Measurements from ENCODE around the gene GPR160.
A peak's percentile ranks its signal among the peaks of the same experiment; 100 is the strongest.

The GPR160 gene

DNA sequence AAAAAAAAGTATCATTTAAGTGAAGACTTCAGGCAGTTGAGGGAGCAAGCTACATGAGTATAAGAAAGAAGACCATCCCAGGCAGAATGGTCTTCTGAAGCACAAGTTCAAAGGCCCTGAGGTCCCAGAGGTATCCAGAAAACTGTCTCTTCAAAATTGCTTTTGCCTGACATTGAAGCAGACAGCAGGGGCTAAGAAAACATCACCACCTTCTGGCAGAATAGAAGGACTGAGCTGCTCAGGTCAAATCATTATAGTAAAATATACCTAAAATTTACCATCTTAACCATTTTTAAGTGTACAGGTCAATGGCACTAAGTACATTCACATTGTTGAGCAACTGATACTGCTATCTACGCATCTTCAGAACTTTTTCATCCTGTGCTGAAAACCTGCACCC, 16.4 kb downstream of the GPR160 start:
- H3K27me3 ChIP-seq (ENCODE audit: insufficient read depth, low read depth, severe bottlenecking), result no peaks in the 10 kb centered on the region

DNA sequence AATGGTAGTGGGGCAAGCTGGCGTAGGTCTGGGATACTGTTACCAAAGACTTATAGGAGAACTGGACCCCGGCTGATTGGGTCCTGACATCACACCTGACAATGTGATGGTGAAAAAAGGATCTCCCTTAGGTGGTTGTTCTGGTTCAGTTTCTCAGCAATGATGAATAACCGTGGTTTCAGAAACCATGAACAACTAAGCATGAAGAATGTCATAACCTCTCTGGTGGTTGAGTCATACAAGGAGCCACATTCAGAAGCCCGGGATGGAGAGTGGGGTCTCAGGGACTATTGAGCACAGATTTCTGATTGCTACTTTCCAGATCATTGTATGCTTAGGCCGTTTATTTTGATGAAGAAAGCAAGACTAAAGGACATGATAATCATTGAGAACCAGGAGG, 17.4 kb downstream of the GPR160 start:
- Histone ChIP-seq H3K4me3 (ENCODE audit: low read depth, low read length) (no peak overlapping the region), H3K36me3 (no peaks in the 10 kb centered on the region), H3K9me3 (ENCODE audit: severe bottlenecking) (no peaks in the 10 kb centered on the region), H3K27ac (no peak overlapping the region), H3K27me3 (ENCODE audit: insufficient read depth, low read depth, severe bottlenecking) (no peaks in the 10 kb centered on the region)
- TF ChIP-seq, protein P1, sequence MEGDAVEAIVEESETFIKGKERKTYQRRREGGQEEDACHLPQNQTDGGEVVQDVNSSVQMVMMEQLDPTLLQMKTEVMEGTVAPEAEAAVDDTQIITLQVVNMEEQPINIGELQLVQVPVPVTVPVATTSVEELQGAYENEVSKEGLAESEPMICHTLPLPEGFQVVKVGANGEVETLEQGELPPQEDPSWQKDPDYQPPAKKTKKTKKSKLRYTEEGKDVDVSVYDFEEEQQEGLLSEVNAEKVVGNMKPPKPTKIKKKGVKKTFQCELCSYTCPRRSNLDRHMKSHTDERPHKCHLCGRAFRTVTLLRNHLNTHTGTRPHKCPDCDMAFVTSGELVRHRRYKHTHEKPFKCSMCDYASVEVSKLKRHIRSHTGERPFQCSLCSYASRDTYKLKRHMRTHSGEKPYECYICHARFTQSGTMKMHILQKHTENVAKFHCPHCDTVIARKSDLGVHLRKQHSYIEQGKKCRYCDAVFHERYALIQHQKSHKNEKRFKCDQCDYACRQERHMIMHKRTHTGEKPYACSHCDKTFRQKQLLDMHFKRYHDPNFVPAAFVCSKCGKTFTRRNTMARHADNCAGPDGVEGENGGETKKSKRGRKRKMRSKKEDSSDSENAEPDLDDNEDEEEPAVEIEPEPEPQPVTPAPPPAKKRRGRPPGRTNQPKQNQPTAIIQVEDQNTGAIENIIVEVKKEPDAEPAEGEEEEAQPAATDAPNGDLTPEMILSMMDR (IDR thresholded peaks at IDR 0.05; ENCODE audit: low read depth, low read length), result no peak
- DNase-seq, result no peak

More for the DNA sequence above, 16.4 kb downstream of the GPR160 start:
- Histone ChIP-seq H3K27ac (no peak overlapping the region), H3K4me3 (ENCODE audit: low read depth, low read length) (no peak overlapping the region), H3K36me3 (no peaks in the 10 kb centered on the region), H3K9me3 (ENCODE audit: severe bottlenecking) (no peaks in the 10 kb centered on the region)
- TF ChIP-seq, protein P1 (IDR thresholded peaks at IDR 0.05; ENCODE audit: low read depth, low read length), result peak; percentile 28
- DNase-seq, result no peak

DNA sequence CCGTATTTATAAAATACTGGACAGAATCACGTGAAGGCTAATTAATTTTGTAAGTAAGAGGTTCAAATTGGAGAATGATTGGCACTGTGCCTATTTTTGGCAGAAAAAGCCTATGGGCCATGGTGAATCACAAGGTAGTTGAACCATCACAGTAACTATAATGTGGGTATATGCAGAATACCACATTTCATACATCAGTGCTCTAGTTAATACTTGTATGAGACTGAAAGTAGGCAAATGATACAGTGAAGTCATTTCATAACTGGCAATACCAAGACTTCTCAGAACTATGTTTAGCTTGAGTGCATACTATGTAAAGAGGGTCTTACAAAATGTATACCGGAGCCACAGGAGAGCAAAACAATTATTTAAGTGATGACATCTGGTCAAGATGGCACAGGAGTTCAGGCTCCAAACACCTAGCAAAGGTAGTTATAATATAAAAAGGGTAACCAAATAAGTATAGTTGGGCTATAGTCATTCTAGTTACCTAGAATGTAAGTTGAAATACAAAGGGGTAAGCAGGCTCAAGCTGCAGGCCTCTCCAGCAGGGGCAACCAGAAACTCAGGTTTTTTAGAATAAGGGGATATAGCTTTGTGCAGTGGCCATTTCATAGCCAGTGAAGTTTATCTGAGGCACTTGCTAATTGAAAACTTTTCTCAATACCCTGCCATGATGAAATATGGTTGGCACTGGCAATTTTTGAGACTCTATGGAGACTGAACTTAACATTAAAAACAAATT, 19.1 kb downstream of the GPR160 start:
- Histone ChIP-seq H3K4me3 (ENCODE audit: low read depth, low read length) (no peak overlapping the region), H3K36me3 (no peaks in the 10 kb centered on the region), H3K9me3 (ENCODE audit: severe bottlenecking) (no peaks in the 10 kb centered on the region), H3K27ac (no peak overlapping the region), H3K27me3 (ENCODE audit: insufficient read depth, low read depth, severe bottlenecking) (no peaks in the 10 kb centered on the region)
- TF ChIP-seq, protein P1 (IDR thresholded peaks at IDR 0.05; ENCODE audit: low read depth, low read length), result no peak
- no peak for DNase-seq

DNA sequence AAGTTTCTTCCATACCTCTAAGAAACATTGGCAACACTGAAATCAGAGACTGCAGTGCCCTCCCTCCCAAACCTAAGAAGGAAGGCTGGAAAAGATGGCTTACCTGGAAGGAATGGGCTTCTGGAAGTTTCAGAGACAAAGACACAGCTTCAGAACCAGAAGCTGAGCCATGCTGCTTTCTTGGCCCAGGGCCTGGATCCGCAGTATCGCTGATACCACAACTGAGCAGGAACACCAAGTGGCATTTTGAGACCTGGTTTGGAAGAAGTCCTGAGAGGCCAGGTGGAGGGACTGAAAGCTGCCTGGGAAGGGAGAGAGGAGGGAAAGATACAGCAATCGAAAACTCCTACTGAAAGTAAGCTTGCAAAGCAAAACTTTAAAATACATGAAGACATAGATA, 19.8 kb downstream of the GPR160 start:
- no peak overlapping the region for H3K4me3 ChIP-seq (ENCODE audit: low read depth, low read length)
- H3K27ac ChIP-seq, result no peak overlapping the region
- no peak for DNase-seq
- no peaks in the 10 kb centered on the region for H3K27me3 ChIP-seq (ENCODE audit: insufficient read depth, low read depth, severe bottlenecking)
- TF ChIP-seq, protein P1 (IDR thresholded peaks at IDR 0.05; ENCODE audit: low read depth, low read length), result no peak
- H3K36me3 ChIP-seq, result no peaks in the 10 kb centered on the region
- H3K9me3 ChIP-seq (ENCODE audit: severe bottlenecking), result no peaks in the 10 kb centered on the region

DNA sequence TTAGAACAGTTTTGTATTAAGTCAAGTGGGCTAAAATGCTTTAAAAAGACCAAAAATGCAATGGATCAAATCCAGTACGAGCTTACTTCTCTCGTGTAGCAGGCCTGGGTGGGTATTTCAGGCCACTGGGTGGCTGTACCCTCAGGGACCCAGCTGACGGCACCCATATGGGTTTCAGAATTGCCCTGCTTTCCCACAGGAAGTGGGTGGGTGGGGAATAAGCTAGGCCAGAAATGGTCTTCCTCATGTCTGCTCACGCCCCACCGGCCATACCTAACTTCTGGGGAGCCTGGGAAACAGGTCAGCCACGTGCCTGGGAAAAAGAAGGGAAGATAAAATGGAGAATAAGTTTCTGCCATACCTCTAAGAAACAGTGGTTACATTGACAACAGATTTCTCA, 20.3 kb downstream of the GPR160 start:
- H3K27me3 ChIP-seq (ENCODE audit: insufficient read depth, low read depth, severe bottlenecking), result no peaks in the 10 kb centered on the region
- no peaks in the 10 kb centered on the region for H3K36me3 ChIP-seq
- no peak overlapping the region for H3K4me3 ChIP-seq (ENCODE audit: low read depth, low read length)
- TF ChIP-seq, protein P1 (IDR thresholded peaks at IDR 0.05; ENCODE audit: low read depth, low read length), result no peak
- no peaks in the 10 kb centered on the region for H3K9me3 ChIP-seq (ENCODE audit: severe bottlenecking)
- H3K27ac ChIP-seq, result no peak overlapping the region
- no peak for DNase-seq

DNA sequence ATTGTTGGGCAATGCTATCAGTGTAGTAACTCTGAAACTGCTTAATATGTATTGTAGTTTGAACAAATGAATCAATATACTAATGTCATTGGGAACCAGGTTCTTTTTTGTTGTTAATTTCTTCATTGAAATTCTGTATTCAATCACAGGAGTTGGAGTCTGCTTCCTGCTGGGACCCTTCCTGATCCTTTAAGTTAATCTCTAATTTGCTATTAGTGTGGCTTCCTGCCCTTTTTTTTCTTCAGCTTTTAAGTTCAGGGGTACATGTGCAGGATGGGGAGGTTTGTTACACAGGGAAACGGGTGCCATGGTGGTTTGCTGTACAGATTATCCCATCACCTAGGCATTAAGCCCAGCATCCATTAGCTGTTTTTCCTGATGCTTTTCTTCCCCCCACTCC, 21.7 kb downstream of the GPR160 start:
- Histone ChIP-seq H3K27me3 (ENCODE audit: insufficient read depth, low read depth, severe bottlenecking) (no peaks in the 10 kb centered on the region), H3K36me3 (no peaks in the 10 kb centered on the region), H3K9me3 (ENCODE audit: severe bottlenecking) (no peaks in the 10 kb centered on the region), H3K27ac (no peak overlapping the region), H3K4me3 (ENCODE audit: low read depth, low read length) (no peak overlapping the region)
- DNase-seq, result no peak
- TF ChIP-seq, protein P1 (IDR thresholded peaks at IDR 0.05; ENCODE audit: low read depth, low read length), result no peak

Data from WERI-Rb-1 (cell line).